Tibial artery (tissue), 4 donors: ENCODE measurements around the gene CFAP77.

Experiments
- DNase-seq, 2 donors: peaks; one replicate each; pipeline ENCODE4 v3.0.0-alpha.2; 2019
- H3K27ac ChIP-seq, 2 donors: fragments of 200-600 bp; sonication (generic) in 1 of 2; 1 replicate in 1 of 2; 2 replicates in 1 of 2; pipeline ENCODE4 v1.5.1; 2018 to 2019; ENCODE audit warnings: mild to moderate bottlenecking in 1 of 2
- H3K27me3 ChIP-seq, 2 donors: fragments of 200-600 bp; sonication (generic) in 1 of 2; one replicate each; pipeline versions ENCODE4 v1.5.1 to v1.6.0; 2016 to 2019
- H3K36me3 ChIP-seq, 3 donors: fragments of 200-600 bp; sonication (generic) in 2 of 3; one replicate each; pipeline ENCODE4 v1.5.1; 2016 to 2019; ENCODE audit warnings: mild to moderate bottlenecking in 2 of 3
- H3K4me1 ChIP-seq, 4 donors: fragments of 200-600 bp; sonication (generic) in 2 of 4; 1 replicate in 3 of 4; 2 replicates in 1 of 4; pipeline ENCODE4 v1.5.1; 2016 to 2019
- H3K4me3 ChIP-seq, 2 donors: fragments of 200-600 bp; sonication (generic) in 1 of 2; 1 replicate in 1 of 2; 2 replicates in 1 of 2; pipeline ENCODE4 v1.5.1; 2018 to 2019; ENCODE audit warnings: mild to moderate bottlenecking in 2 of 2
- H3K9me3 ChIP-seq, 3 donors: fragments of 200-600 bp; sonication (generic) in 1 of 3; one replicate each; pipeline ENCODE4 v1.5.1; 2016 to 2019
- CTCF ChIP-seq, 2 experiments: fragments of 200-600 bp in 1 of 2; fragments of 450-650 bp in 1 of 2; IDR thresholded peaks; one replicate each; pipeline ENCODE4 v1.5.1; 2017 to 2019; ENCODE audit warnings: antibody characterized with exemption in 2 of 2, mild to moderate bottlenecking in 1 of 2, moderate library complexity in 1 of 2
- intact Hi-C: fragments of 100-400 bp; cut with DNase I; formaldehyde crosslinking; loops from one replicate; pipeline ENCODE4 v1.15.0; 2023; ENCODE audit warnings: low total_unique reads

CFAP77 gene

DNA sequence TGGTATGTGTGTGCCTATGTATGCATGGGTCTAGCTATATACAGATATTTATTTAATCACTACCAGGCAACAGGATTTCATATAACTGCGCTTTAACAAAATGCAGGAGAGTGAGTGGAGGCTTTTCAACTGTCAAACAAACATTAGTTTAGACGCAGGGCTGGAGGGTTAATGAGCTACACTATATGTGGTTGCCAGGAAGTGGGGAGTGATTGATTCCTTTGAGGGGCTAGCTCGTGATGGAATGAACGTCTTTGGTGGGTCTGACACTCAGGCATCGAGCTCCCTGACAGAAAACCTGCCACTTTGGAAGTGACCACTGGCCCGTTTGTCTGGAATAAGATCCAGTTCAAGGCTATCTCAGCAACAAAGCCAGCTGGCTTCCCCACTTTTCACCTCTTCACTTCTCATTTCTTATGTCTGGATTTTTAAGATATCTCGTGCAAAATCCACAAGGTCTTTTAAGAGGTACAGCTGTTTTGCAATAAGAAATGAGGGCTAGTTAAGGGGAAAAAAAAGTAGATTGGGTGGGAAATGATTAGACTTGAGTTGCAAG, 78.0 kb downstream of the CFAP77 start:
- Histone ChIP-seq H3K27me3 (peaks cover 0 to 64% of the 10 kb centered on the region in 2 donors), H3K27ac (no peak overlapping the region), H3K4me3 (no peak overlapping the region), H3K36me3 (no peaks in the 10 kb centered on the region), H3K4me1 (peaks cover 0 to 3% (median 0%) of the 10 kb centered on the region in 4 donors), H3K9me3 (no peaks in the 10 kb centered on the region)
- TF ChIP-seq CTCF (IDR thresholded peaks at IDR 0.05) = no peak
- no peak for DNase-seq
- intact Hi-C loops = no loop called here

- intact Hi-C loops = no loop called here
These were observed 78.6 kb downstream of the CFAP77 start for GRCh38 chr9:132488626-132489025.

DNA sequence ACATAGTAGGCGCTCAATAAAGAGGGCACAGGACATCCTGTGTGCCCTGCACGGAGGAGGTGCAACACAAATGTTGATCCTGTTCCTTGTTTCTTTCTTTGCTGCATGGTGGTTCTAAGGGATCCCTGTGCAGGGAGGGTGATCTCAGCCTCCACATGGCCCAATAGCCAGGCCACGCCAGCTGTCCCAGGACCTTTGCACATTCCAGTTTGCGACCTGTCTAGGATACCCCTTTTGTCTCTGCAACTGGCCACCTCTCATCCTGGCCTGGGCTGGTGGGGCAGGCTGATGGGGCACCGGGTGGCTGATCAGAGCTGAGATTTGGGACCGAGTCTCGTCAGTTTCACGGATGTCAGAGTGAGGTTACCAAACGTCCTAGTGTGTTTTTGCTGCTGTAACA, 79.5 kb downstream of the CFAP77 start:
- no peak overlapping the region for H3K4me3 ChIP-seq
- no peaks in the 10 kb centered on the region for H3K36me3 ChIP-seq
- peaks cover 0 to 62% of the 10 kb centered on the region in 2 donors for H3K27me3 ChIP-seq
- H3K27ac ChIP-seq = no peak overlapping the region
- no peak for DNase-seq
- H3K9me3 ChIP-seq = peaks cover 0 to 2% (median 0%) of the 10 kb centered on the region in 3 donors
- H3K4me1 ChIP-seq = peaks cover 0 to 3% (median 0%) of the 10 kb centered on the region in 4 donors
- no peak for TF ChIP-seq CTCF (IDR thresholded peaks at IDR 0.05)
- intact Hi-C loops = no loop called here

More at GRCh38 chr9:132488626-132489025, 78.6 kb downstream of the CFAP77 start:
- no peak overlapping the region for H3K27ac ChIP-seq
- H3K4me1 ChIP-seq = peaks cover 0 to 3% (median 0%) of the 10 kb centered on the region in 4 donors
- peaks cover 0 to 59% of the 10 kb centered on the region in 2 donors for H3K27me3 ChIP-seq
- no peak for TF ChIP-seq CTCF (IDR thresholded peaks at IDR 0.05)
- H3K9me3 ChIP-seq = no peaks in the 10 kb centered on the region
- H3K36me3 ChIP-seq = no peaks in the 10 kb centered on the region
- no peak for DNase-seq
- no peak overlapping the region for H3K4me3 ChIP-seq

- no peak for DNase-seq
- Histone ChIP-seq H3K27me3 (peaks cover 0 to 48% of the 10 kb centered on the region in 2 donors), H3K4me3 (no peak overlapping the region), H3K27ac (no peak overlapping the region), H3K4me1 (no peaks in the 10 kb centered on the region), H3K36me3 (no peaks in the 10 kb centered on the region), H3K9me3 (peaks cover 0 to 2% (median 0%) of the 10 kb centered on the region in 3 donors)
- intact Hi-C loops = no loop called here
- no peak for TF ChIP-seq CTCF (IDR thresholded peaks at IDR 0.05)
These were observed 84.8 kb downstream of the CFAP77 start for GRCh38 chr9:132494857-132495256.

DNA sequence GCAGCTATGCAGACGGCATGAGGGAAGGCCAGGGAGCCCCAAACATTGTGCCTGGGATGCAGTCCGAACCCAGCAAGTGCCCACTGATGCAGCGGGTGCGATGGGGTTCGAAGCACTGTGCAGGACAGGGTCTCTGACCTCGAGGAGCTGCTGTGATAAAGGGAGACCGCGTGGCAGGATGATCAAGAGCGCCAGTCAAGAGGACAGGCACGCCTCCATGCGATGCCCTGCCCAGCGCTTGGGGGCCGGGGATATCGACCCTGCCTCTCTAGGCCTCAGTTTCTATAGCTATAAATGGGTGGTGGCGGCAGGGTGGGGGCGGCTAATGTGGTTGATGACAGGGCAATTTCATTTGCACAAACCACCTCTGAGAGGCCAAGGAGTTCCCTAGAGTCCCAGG, 87.7 kb downstream of the CFAP77 start:
- peaks cover 0 to 2% (median 0%) of the 10 kb centered on the region in 3 donors for H3K9me3 ChIP-seq
- no peaks in the 10 kb centered on the region for H3K36me3 ChIP-seq
- intact Hi-C loops = no loop called here
- H3K4me3 ChIP-seq = no peak overlapping the region
- no peak overlapping the region for H3K27ac ChIP-seq
- H3K27me3 ChIP-seq = peaks cover 0 to 51% of the 10 kb centered on the region in 2 donors
- DNase-seq = no peak
- H3K4me1 ChIP-seq = no peaks in the 10 kb centered on the region
- no peak for TF ChIP-seq CTCF (IDR thresholded peaks at IDR 0.05)
